SK-N-MC (cell line): ENCODE results near the gene TOP3B.

Experiments
- EZH2 ChIP-seq: fragments of 200-600 bp; sonication (generic); IDR thresholded peaks from one replicate; pipeline ENCODE4 v1.6.1; 2017; ENCODE audit warnings: antibody characterized with exemption
- POLR2AphosphoS5 ChIP-seq: IDR thresholded peaks from 2 replicates; pipeline ENCODE4 v1.6.1; 2012; ENCODE audit warnings: mild to moderate bottlenecking, low read depth, low read length, borderline replicate concordance

DNA sequence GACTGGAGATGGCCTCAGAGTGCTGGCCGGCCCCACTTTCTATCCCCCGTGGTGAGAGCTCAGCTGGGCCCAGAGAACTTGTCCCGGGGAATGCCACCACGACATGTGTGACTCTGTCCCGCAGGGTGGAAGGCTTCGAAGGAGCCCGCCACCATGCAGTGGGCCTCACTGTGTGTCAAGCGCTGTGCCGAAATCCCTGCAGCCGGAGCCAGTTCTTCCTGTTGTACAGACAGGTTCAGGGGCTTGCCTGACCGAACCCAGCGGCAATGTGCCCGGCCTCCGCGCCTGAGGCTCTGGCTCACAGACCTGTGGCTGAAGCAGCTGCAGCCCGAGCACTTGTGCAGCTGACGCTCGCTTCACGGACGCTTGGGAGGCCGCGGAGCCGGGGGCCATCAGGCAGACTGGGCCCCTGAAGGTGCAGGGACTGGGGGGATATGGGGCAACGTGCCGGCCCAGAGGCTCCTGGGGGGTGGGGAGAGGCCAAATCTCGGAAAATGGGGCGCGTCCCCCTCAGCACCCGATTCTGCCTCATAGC is 30.6 kb downstream of the TOP3B start:
- TF ChIP-seq POLR2AphosphoS5 (no peak), EZH2 (no peak)
